ENCODE measurements around the gene SPACA1.

Gene SPACA1

DNA sequence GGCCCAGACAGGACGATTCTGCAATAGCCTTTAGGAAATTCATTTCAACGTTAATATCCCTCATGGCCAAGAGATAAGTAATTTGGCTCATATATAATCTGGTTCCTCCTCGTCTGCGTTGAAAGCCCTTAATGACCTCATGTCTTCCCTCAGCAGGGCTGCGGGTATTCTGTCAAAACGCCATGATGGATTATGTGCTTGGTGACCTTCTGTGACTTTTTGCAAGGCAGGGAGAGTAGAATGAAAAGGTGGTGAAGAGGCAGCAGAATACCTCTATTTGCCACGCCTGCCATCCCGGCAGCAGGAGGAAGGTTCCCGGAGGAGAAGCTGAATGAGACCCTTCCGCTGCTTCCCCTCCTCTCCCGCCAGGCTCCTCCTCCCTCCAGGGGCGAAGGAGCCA lies 41.1 kb upstream of the SPACA1 start:
- no peaks in the 10 kb centered on the region for H3K36me3 ChIP-seq (ENCODE audit: control insufficient read depth in 2 of 2, insufficient read depth in 1 of 2, low read length in 2 of 2)
- H3K4me3 ChIP-seq (ENCODE audit: low read depth, low read length): no peak overlapping the region
- H3K9me3 ChIP-seq (ENCODE audit: control insufficient read depth, insufficient read depth, low read depth, low read length): no peaks in the 10 kb centered on the region
- no peak overlapping the region for H3K27ac ChIP-seq (ENCODE audit: extremely low read depth, low read depth, low read length)
- TF ChIP-seq TRIM28 (IDR thresholded peaks at IDR 0.05; ENCODE audit: borderline replicate concordance, low read length): peak; percentile 62; the same call in 1 of the 2 replicates
- no peak for TF ChIP-seq YY2 (tag by site-specific recombination; IDR thresholded peaks at IDR 0.05)
- no peak for TF ChIP-seq ZNF48 (tag by site-specific recombination; IDR thresholded peaks at IDR 0.05)
- TF ChIP-seq ZBTB1 (tag by site-specific recombination; IDR thresholded peaks at IDR 0.05): no peak
- no peak for TF ChIP-seq ZNF155 (tag by site-specific recombination; IDR thresholded peaks at IDR 0.05)
- no peaks in the 10 kb centered on the region for H3K4me1 ChIP-seq (ENCODE audit: control insufficient read depth, insufficient read depth, low read length)
- CTCF ChIA-PET: interaction anchor here (1.1 kb wide), 1 partner anchor 13 kb away, joined by 3 read pairs; no protein-coding TSS in a partner anchor
- POLR2A ChIA-PET: interaction anchor here (0.6 kb wide), 1 partner anchor 16 kb away, joined by 5 read pairs; no protein-coding TSS in a partner anchor

- Histone ChIP-seq H3K9me3 (ENCODE audit: control insufficient read depth, insufficient read depth, low read depth, low read length) (no peaks in the 10 kb centered on the region), H3K27ac (ENCODE audit: extremely low read depth, low read depth, low read length) (no peak overlapping the region), H3K36me3 (ENCODE audit: control insufficient read depth in 2 of 2, insufficient read depth in 1 of 2, low read length in 2 of 2) (no peaks in the 10 kb centered on the region), H3K4me3 (ENCODE audit: low read depth, low read length) (no peak overlapping the region), H3K4me1 (ENCODE audit: control insufficient read depth, insufficient read depth, low read length) (no peaks in the 10 kb centered on the region)
- TF ChIP-seq, protein P1, sequence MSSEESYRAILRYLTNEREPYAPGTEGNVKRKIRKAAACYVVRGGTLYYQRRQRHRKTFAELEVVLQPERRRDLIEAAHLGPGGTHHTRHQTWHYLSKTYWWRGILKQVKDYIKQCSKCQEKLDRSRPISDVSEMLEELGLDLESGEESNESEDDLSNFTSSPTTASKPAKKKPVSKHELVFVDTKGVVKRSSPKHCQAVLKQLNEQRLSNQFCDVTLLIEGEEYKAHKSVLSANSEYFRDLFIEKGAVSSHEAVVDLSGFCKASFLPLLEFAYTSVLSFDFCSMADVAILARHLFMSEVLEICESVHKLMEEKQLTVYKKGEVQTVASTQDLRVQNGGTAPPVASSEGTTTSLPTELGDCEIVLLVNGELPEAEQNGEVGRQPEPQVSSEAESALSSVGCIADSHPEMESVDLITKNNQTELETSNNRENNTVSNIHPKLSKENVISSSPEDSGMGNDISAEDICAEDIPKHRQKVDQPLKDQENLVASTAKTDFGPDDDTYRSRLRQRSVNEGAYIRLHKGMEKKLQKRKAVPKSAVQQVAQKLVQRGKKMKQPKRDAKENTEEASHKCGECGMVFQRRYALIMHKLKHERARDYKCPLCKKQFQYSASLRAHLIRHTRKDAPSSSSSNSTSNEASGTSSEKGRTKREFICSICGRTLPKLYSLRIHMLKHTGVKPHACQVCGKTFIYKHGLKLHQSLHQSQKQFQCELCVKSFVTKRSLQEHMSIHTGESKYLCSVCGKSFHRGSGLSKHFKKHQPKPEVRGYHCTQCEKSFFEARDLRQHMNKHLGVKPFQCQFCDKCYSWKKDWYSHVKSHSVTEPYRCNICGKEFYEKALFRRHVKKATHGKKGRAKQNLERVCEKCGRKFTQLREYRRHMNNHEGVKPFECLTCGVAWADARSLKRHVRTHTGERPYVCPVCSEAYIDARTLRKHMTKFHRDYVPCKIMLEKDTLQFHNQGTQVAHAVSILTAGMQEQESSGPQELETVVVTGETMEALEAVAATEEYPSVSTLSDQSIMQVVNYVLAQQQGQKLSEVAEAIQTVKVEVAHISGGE (tag by site-specific recombination; conservative IDR thresholded peaks at IDR 0.05; ENCODE audit: low read depth): peak; percentile 24; the same call in 1 of the 2 replicates
- TF ChIP-seq ZNF324 (tag by site-specific recombination; IDR thresholded peaks at IDR 0.05): no peak
- ChIA-PET CTCF (no interaction called here), POLR2A (no interaction called here)
These were observed 39.2 kb upstream of the SPACA1 start for GRCh38 chr6:88008411-88008810.

DNA sequence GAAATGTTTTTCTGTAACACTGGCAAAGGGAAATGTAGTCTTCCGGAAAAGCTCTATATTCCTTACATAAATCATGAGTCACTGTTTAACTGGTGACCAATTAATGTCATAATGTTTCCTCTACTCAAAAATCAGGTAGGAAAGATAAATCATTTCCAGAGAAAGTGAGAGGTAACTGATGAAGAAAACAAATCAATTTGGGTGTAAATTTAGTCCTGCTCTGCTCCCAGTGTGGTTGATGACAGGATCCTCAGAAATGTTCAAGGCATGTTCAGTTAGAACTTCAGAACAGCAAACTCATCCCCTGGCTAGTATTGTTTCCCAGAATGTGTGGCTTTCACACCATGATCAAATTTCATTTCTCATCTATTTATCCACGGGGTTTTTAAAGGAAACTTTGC lies 38.8 kb upstream of the SPACA1 start:
- ChIA-PET CTCF (no interaction called here), POLR2A (no interaction called here)
- Histone ChIP-seq H3K9me3 (ENCODE audit: control insufficient read depth, insufficient read depth, low read depth, low read length) (no peaks in the 10 kb centered on the region), H3K27ac (ENCODE audit: extremely low read depth, low read depth, low read length) (no peak overlapping the region), H3K4me3 (ENCODE audit: low read depth, low read length) (no peak overlapping the region), H3K36me3 (ENCODE audit: control insufficient read depth in 2 of 2, insufficient read depth in 1 of 2, low read length in 2 of 2) (no peaks in the 10 kb centered on the region), H3K4me1 (ENCODE audit: control insufficient read depth, insufficient read depth, low read length) (no peaks in the 10 kb centered on the region)
- TF ChIP-seq ZBTB17 (tag by site-specific recombination; IDR thresholded peaks at IDR 0.05): peak; percentile 38; the same call in 1 of the 2 replicates
- TF ChIP-seq ZFHX2 (tag by site-specific recombination; conservative IDR thresholded peaks at IDR 0.05): no peak
- no peak for TF ChIP-seq ZNF214 (tag by site-specific recombination; IDR thresholded peaks at IDR 0.05; ENCODE audit: borderline replicate concordance)
- TF ChIP-seq ZNF776 (tag by site-specific recombination; IDR thresholded peaks at IDR 0.05; ENCODE audit: borderline replicate concordance): no peak
- TF ChIP-seq ZNF16 (tag by site-specific recombination; IDR thresholded peaks at IDR 0.05; ENCODE audit: low read depth): no peak
- no peak for TF ChIP-seq ZNF521 (tag by site-specific recombination; IDR thresholded peaks at IDR 0.05)
- TF ChIP-seq ZNF626 (tag by site-specific recombination; IDR thresholded peaks at IDR 0.05): no peak
- no peak for TF ChIP-seq EGR2 (tag by site-specific recombination; IDR thresholded peaks at IDR 0.05; ENCODE audit: low read depth)
- no peak for TF ChIP-seq ZNF677 (tag by site-specific recombination; IDR thresholded peaks at IDR 0.05)
- TF ChIP-seq, protein P2, sequence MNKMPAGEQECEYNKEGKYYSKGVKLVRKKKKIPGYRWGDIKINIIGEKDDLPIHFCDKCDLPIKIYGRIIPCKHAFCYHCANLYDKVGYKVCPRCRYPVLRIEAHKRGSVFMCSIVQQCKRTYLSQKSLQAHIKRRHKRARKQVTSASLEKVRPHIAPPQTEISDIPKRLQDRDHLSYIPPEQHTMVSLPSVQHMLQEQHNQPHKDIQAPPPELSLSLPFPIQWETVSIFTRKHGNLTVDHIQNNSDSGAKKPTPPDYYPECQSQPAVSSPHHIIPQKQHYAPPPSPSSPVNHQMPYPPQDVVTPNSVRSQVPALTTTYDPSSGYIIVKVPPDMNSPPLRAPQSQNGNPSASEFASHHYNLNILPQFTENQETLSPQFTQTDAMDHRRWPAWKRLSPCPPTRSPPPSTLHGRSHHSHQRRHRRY (tag by site-specific recombination; IDR thresholded peaks at IDR 0.05): no peak
- TF ChIP-seq PRDM1 (tag by site-specific recombination; IDR thresholded peaks at IDR 0.05): no peak
- TF ChIP-seq, protein P3, sequence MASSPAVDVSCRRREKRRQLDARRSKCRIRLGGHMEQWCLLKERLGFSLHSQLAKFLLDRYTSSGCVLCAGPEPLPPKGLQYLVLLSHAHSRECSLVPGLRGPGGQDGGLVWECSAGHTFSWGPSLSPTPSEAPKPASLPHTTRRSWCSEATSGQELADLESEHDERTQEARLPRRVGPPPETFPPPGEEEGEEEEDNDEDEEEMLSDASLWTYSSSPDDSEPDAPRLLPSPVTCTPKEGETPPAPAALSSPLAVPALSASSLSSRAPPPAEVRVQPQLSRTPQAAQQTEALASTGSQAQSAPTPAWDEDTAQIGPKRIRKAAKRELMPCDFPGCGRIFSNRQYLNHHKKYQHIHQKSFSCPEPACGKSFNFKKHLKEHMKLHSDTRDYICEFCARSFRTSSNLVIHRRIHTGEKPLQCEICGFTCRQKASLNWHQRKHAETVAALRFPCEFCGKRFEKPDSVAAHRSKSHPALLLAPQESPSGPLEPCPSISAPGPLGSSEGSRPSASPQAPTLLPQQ (tag by site-specific recombination; IDR thresholded peaks at IDR 0.05): no peak
- TF ChIP-seq TRIM28 (IDR thresholded peaks at IDR 0.05; ENCODE audit: borderline replicate concordance, low read length): peak; percentile 47; the same call in 1 of the 2 replicates

Measured in HEK293 (cell line).